Measurements from ENCODE around the gene ARF3. TPM values are rescaled to one million over a fixed set of nuclear protein-coding genes. Genes with fewer than 3 reads are reported as not detected.

ARF3 gene
- total and polyA plus RNA-seq, 4 donors = 14.1 to 29.5 (median 19.4) TPM

- TF ChIP-seq RXRA (IDR thresholded peaks at IDR 0.05) = no peak
Observed at GRCh38 chr12:48961331-48961730, 4.0 kb upstream of the ARF3 start (continued).

GRCh38 chr12:48960834-48961233 lies 3.5 kb upstream of the ARF3 start:
- H3K9me3 ChIP-seq (ENCODE audit: control insufficient read depth in 4 of 4, low read length in 3 of 4) = no peaks in the 10 kb centered on the region
- DNase-seq (ENCODE audit: low spot score) = no peak
- no peak for TF ChIP-seq HNF4A (conservative IDR thresholded peaks at IDR 0.05)
- no peak overlapping the region for H3K9ac ChIP-seq (ENCODE audit: low read depth in 1 of 2, low read length in 2 of 2)
- H3K27me3 ChIP-seq (ENCODE audit: control insufficient read depth in 4 of 4, insufficient read depth in 4 of 4, low read length in 3 of 4) = no peaks in the 10 kb centered on the region
- no peak overlapping the region for H3K4me3 ChIP-seq (ENCODE audit: low read depth in 1 of 3, low read length in 3 of 3)
- H3K27ac ChIP-seq (ENCODE audit: low read depth in 1 of 2, low read length in 2 of 2) = no peak overlapping the region
- H3K4me1 ChIP-seq (ENCODE audit: control insufficient read depth in 4 of 4, insufficient read depth in 4 of 4, low read length in 3 of 4) = peaks cover 0 to 17% (median 10%) of the 10 kb centered on the region in 4 donors
- 68% methylated on average over 3 of the region's 3 CpGs for WGBS
- no peaks in the 10 kb centered on the region for H3K36me3 ChIP-seq (ENCODE audit: control insufficient read depth in 4 of 4, insufficient read depth in 3 of 4, low read depth in 1 of 4, low read length in 3 of 4)

- 41% methylated on average over 3 of the region's 3 CpGs for WGBS
- peaks cover 0 to 22% (median 10%) of the 10 kb centered on the region in 4 donors for H3K4me1 ChIP-seq (ENCODE audit: control insufficient read depth in 4 of 4, insufficient read depth in 4 of 4, low read length in 3 of 4)
Observed at GRCh38 chr12:48958049-48958388, 732 bp upstream of the ARF3 start.

More at GRCh38 chr12:48958049-48958388, 732 bp upstream of the ARF3 start:
- no peak overlapping the region for H3K27ac ChIP-seq (ENCODE audit: low read depth in 1 of 2, low read length in 2 of 2)
- DNase-seq (ENCODE audit: low spot score) = no peak
- H3K9ac ChIP-seq (ENCODE audit: low read depth in 1 of 2, low read length in 2 of 2) = no peak overlapping the region
- H3K9me3 ChIP-seq (ENCODE audit: control insufficient read depth in 4 of 4, low read length in 3 of 4) = no peaks in the 10 kb centered on the region
- TF ChIP-seq RAD21 (IDR thresholded peaks at IDR 0.05) = no peak
- no peak for TF ChIP-seq FOXA2 (IDR thresholded peaks at IDR 0.05)
- no peak for TF ChIP-seq TAF1 (conservative IDR thresholded peaks at IDR 0.05)
- TF ChIP-seq, protein P1, sequence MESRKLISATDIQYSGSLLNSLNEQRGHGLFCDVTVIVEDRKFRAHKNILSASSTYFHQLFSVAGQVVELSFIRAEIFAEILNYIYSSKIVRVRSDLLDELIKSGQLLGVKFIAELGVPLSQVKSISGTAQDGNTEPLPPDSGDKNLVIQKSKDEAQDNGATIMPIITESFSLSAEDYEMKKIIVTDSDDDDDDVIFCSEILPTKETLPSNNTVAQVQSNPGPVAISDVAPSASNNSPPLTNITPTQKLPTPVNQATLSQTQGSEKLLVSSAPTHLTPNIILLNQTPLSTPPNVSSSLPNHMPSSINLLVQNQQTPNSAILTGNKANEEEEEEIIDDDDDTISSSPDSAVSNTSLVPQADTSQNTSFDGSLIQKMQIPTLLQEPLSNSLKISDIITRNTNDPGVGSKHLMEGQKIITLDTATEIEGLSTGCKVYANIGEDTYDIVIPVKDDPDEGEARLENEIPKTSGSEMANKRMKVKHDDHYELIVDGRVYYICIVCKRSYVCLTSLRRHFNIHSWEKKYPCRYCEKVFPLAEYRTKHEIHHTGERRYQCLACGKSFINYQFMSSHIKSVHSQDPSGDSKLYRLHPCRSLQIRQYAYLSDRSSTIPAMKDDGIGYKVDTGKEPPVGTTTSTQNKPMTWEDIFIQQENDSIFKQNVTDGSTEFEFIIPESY (IDR thresholded peaks at IDR 0.05) = no peak
- no peak for TF ChIP-seq CTCF (IDR thresholded peaks at IDR 0.05; ENCODE audit: low read depth, low read length, missing input control)
- TF ChIP-seq FOXA1 (IDR thresholded peaks at IDR 0.05) = no peak
- TF ChIP-seq, protein P2, sequence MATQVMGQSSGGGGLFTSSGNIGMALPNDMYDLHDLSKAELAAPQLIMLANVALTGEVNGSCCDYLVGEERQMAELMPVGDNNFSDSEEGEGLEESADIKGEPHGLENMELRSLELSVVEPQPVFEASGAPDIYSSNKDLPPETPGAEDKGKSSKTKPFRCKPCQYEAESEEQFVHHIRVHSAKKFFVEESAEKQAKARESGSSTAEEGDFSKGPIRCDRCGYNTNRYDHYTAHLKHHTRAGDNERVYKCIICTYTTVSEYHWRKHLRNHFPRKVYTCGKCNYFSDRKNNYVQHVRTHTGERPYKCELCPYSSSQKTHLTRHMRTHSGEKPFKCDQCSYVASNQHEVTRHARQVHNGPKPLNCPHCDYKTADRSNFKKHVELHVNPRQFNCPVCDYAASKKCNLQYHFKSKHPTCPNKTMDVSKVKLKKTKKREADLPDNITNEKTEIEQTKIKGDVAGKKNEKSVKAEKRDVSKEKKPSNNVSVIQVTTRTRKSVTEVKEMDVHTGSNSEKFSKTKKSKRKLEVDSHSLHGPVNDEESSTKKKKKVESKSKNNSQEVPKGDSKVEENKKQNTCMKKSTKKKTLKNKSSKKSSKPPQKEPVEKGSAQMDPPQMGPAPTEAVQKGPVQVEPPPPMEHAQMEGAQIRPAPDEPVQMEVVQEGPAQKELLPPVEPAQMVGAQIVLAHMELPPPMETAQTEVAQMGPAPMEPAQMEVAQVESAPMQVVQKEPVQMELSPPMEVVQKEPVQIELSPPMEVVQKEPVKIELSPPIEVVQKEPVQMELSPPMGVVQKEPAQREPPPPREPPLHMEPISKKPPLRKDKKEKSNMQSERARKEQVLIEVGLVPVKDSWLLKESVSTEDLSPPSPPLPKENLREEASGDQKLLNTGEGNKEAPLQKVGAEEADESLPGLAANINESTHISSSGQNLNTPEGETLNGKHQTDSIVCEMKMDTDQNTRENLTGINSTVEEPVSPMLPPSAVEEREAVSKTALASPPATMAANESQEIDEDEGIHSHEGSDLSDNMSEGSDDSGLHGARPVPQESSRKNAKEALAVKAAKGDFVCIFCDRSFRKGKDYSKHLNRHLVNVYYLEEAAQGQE (IDR thresholded peaks at IDR 0.05) = no peak
- no peak for TF ChIP-seq SP1 (IDR thresholded peaks at IDR 0.05)
- TF ChIP-seq, protein P3, sequence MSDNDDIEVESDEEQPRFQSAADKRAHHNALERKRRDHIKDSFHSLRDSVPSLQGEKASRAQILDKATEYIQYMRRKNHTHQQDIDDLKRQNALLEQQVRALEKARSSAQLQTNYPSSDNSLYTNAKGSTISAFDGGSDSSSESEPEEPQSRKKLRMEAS (IDR thresholded peaks at IDR 0.05) = no peak
- TF ChIP-seq GABPA (IDR thresholded peaks at IDR 0.05 in 1 of 2, conservative IDR thresholded peaks at IDR 0.05 in 1 of 2) = no peak
- no peaks in the 10 kb centered on the region for H3K36me3 ChIP-seq (ENCODE audit: control insufficient read depth in 4 of 4, insufficient read depth in 3 of 4, low read depth in 1 of 4, low read length in 3 of 4)
- H3K27me3 ChIP-seq (ENCODE audit: control insufficient read depth in 4 of 4, insufficient read depth in 4 of 4, low read length in 3 of 4) = no peaks in the 10 kb centered on the region
- H3K4me3 ChIP-seq (ENCODE audit: low read depth in 1 of 3, low read length in 3 of 3) = peak overlapping the region in 2 of 3 donors; percentile 83 to 84
